CD4-positive, alpha-beta memory T cell (primary cell): ENCODE results near the gene FLCN. TPM values are rescaled to one million over a fixed set of nuclear protein-coding genes. Genes with fewer than 3 reads are reported as not detected.

ENCODE experiments used
- CTCF ChIA-PET: fragments of 350-600 bp; sonication (Branson Sonifier 250); formaldehyde crosslinking; loops from one replicate; lab custom pipeline; 2021; ENCODE audit warnings: inconsistent platforms; ENCODE audit not compliant: partially characterized antibody; lab: Charles Lee
- POLR2A ChIA-PET: fragments of 350-600 bp; sonication (Branson Sonifier 250); formaldehyde crosslinking; loops from one replicate; lab custom pipeline; 2021; ENCODE audit not compliant: partially characterized antibody; lab: Charles Lee
- DNase-seq, 5 donors: peaks; one replicate each; pipeline versions ENCODE4 v3.0.0 to v3.0.0-alpha.2; 2020 to 2022; ENCODE audit warnings: mixed read lengths in 1 of 5
- H3K27ac ChIP-seq: one replicate; pipeline ENCODE4 v1.7.0; 2013; ENCODE audit warnings: low read depth, low read length
- H3K27me3 ChIP-seq: 2 replicates; pipeline ENCODE4 v1.7.0; 2013; ENCODE audit warnings: mild to moderate bottlenecking, low read length, moderate library complexity; ENCODE audit not compliant: insufficient read depth
- H3K36me3 ChIP-seq: 2 replicates; pipeline ENCODE4 v1.7.0; 2013; ENCODE audit warnings: mild to moderate bottlenecking, low read length, moderate library complexity; ENCODE audit not compliant: insufficient read depth
- H3K4me1 ChIP-seq: 2 replicates; pipeline ENCODE4 v1.7.0; 2013; ENCODE audit warnings: mild to moderate bottlenecking, low read length, moderate library complexity; ENCODE audit not compliant: insufficient read depth
- H3K4me3 ChIP-seq, 2 donors: one replicate each; pipeline ENCODE4 v1.7.0; 2013; ENCODE audit warnings: low read length in 2 of 2, mild to moderate bottlenecking in 1 of 2
- H3K9me3 ChIP-seq, 2 donors: one replicate each; pipeline ENCODE4 v1.7.0; 2013; ENCODE audit warnings: low read length in 2 of 2, control low read depth in 1 of 2; ENCODE audit not compliant: control insufficient read depth in 1 of 2
- H3K27ac Mint-ChIP-seq, 7 donors: one replicate each; pipeline ENCODE4 v1.8.0; 2020 to 2021; ENCODE audit warnings: mixed read lengths in 7 of 7, mild to moderate bottlenecking in 6 of 7, inconsistent platforms in 3 of 7, moderate library complexity in 3 of 7
- H3K27me3 Mint-ChIP-seq, 2 donors: one replicate each; pipeline ENCODE4 v1.8.0; 2020 to 2021; ENCODE audit warnings: mixed read lengths in 2 of 2
- H3K36me3 Mint-ChIP-seq, 2 donors: one replicate each; pipeline ENCODE4 v1.8.0; 2020 to 2021; ENCODE audit warnings: mixed read lengths in 2 of 2, inconsistent platforms in 1 of 2, mild to moderate bottlenecking in 1 of 2
- H3K4me1 Mint-ChIP-seq, 4 donors: one replicate each; pipeline ENCODE4 v1.8.0; 2020 to 2021; ENCODE audit warnings: mixed read lengths in 4 of 4, mild to moderate bottlenecking in 1 of 4
- H3K4me3 Mint-ChIP-seq, 8 donors: one replicate each; pipeline ENCODE4 v1.8.0; 2020 to 2021; ENCODE audit warnings: mixed read lengths in 8 of 8, mild to moderate bottlenecking in 7 of 8, moderate library complexity in 6 of 8, inconsistent platforms in 3 of 8
- H3K9me3 Mint-ChIP-seq, 8 donors: one replicate each; pipeline ENCODE4 v1.8.0; 2020 to 2021; ENCODE audit warnings: mixed read lengths in 8 of 8, mild to moderate bottlenecking in 5 of 8, inconsistent platforms in 3 of 8, moderate library complexity in 1 of 8
- intact Hi-C: fragments of 100-400 bp; cut with micrococcal nuclease; formaldehyde crosslinking; loops from one replicate; pipeline ENCODE4 v1.15.1; 2023
- polyA plus RNA-seq, 2 donors: library from polyadenylated mRNA; unstranded; fragments of 300-500 nt; fragmentation: Illumina TruSeq; gene quantifications; one replicate each; pipeline ENCODE4 v1.2.3, GENCODE V29; 2021
- total RNA-seq, 2 experiments: library from RNA; stranded (reverse); gene quantifications; one replicate each; pipeline ENCODE4 v1.2.3, GENCODE V29; 2021

Gene FLCN
- total and polyA plus RNA-seq, 4 experiments from 2014 or later: 2.4 to 95.0 (median 49.8) TPM

- H3K9me3 ChIP-seq: no peaks in the 10 kb centered on the region
- ChIA-PET POLR2A (interaction anchor here (0.9 to 11.4 kb wide), 15 partner anchors 8 to 165 kb away, joined by 3 to 131 read pairs (median 7); partner anchors contain the start of genes COPS3, FLCN and PLD6), CTCF (interaction anchor here (0.7 to 2.7 kb wide), 7 partner anchors 10 to 92 kb away, joined by 3 to 9 read pairs (median 3); no protein-coding TSS in a partner anchor)
- H3K9me3 Mint-ChIP-seq: peaks cover 0 to 4% (median 0%) of the 10 kb centered on the region in 8 donors
- H3K27ac Mint-ChIP-seq: peak overlapping the region; percentile 96 to 98 (median 97)
- peak overlapping the region; percentile 81 to 94 (median 85) for H3K4me3 Mint-ChIP-seq
- H3K36me3 ChIP-seq: peaks cover 7% of the 10 kb centered on the region
- H3K4me1 Mint-ChIP-seq: peaks cover 63 to 96% (median 85%) of the 10 kb centered on the region in 4 donors
- peaks cover 100% of the 10 kb centered on the region for H3K4me1 ChIP-seq
- H3K4me3 ChIP-seq: peak overlapping the region; percentile 29 to 32
- peaks cover 40 to 59% of the 10 kb centered on the region in 2 donors for H3K36me3 Mint-ChIP-seq
- peak; percentile 63 to 78 (median 71) for DNase-seq
- H3K27me3 Mint-ChIP-seq: no peaks in the 10 kb centered on the region
- H3K27me3 ChIP-seq: no peaks in the 10 kb centered on the region
- H3K27ac ChIP-seq: peak overlapping the region; percentile 71
- intact Hi-C loops: loop anchor here (1.0 to 5.0 kb wide), 4 partner anchors 24 to 100 kb away; partner anchors contain the start of genes COPS3 and PLD6
Observed at GRCh38 chr17:17181666-17182597, 55.0 kb downstream of the FLCN start.

DNA sequence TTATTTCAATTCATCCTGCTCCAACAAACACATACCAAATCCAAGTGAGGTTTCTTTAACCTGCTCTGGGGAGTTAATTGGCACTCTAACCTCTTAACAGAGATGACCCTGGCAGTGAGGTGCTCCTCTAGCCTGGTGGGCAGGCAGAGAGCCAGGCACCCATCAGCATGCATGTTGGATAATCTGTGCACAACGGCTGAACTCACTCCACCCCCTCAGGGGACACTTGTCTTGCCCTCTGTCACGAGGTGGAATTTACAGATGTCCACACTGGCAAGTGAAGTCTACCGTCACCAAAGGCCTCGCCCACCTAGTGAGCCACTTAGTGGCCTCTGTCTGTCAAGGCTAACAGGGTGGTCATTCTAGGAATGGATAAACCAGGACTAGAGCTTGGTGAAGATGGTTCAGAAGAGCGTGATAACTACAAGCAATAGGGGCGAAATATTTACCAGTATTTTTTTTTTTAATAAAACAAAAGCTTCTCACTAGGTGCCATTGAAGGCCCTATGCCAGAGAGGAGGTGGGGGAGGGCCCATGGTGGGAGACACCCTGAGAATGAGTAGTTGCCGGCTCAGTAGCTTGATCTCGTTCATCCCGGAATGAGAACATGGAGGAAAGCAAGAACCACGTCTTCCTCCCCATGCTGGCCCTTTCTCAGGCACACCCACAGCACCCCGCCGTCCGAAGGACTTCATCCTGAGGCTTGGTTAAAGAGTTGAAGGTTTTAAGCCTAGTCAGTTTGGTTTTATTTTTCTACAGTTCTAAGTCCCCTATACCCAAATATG lies 56.0 kb downstream of the FLCN start:
- ChIA-PET POLR2A (interaction anchor here (0.9 to 11.4 kb wide), 19 partner anchors 9 to 164 kb away, joined by 3 to 131 read pairs (median 6); partner anchors contain the start of genes COPS3, FLCN and PLD6), CTCF (interaction anchor here (1.0 to 2.7 kb wide), 4 partner anchors 24 to 39 kb away, joined by 3 to 9 read pairs (median 4); no protein-coding TSS in a partner anchor)
- intact Hi-C loops: loop anchor here (5.0 kb wide), 1 partner anchor 101 kb away; the partner anchor contains the start of gene COPS3
- peak overlapping the region; percentile 84 to 95 (median 88) for H3K4me3 Mint-ChIP-seq
- Histone ChIP-seq H3K27ac (peak overlapping the region; percentile 71), H3K9me3 (no peaks in the 10 kb centered on the region), H3K4me3 (no peak overlapping the region), H3K4me1 (peaks cover 100% of the 10 kb centered on the region), H3K36me3 (peaks cover 7% of the 10 kb centered on the region), H3K27me3 (no peaks in the 10 kb centered on the region)
- peak overlapping the region; percentile 96 to 98 (median 97) for H3K27ac Mint-ChIP-seq
- peaks cover 65 to 96% (median 85%) of the 10 kb centered on the region in 4 donors for H3K4me1 Mint-ChIP-seq
- DNase-seq: no peak
- H3K9me3 Mint-ChIP-seq: peaks cover 0 to 4% (median 0%) of the 10 kb centered on the region in 8 donors
- no peaks in the 10 kb centered on the region for H3K27me3 Mint-ChIP-seq
- peaks cover 46 to 61% of the 10 kb centered on the region in 2 donors for H3K36me3 Mint-ChIP-seq

GRCh38 chr17:17180141-17180603 lies 56.8 kb downstream of the FLCN start:
- CTCF ChIA-PET: interaction anchor here (1.5 to 2.7 kb wide), 2 partner anchors 21 to 38 kb away, joined by 3 to 9 read pairs; no protein-coding TSS in a partner anchor
- peak overlapping the region; percentile 4 to 42 for H3K4me3 ChIP-seq
- H3K4me1 ChIP-seq: peaks cover 100% of the 10 kb centered on the region
- POLR2A ChIA-PET: interaction anchor here (0.7 to 11.4 kb wide), 14 partner anchors 9 to 139 kb away, joined by 3 to 131 read pairs (median 6); partner anchors contain the start of genes FLCN and PLD6
- DNase-seq: no peak
- peaks cover 61 to 96% (median 85%) of the 10 kb centered on the region in 4 donors for H3K4me1 Mint-ChIP-seq
- intact Hi-C loops: loop anchor here (5.0 kb wide), 1 partner anchor 102 kb away; the partner anchor contains the start of gene COPS3
- peak overlapping the region; percentile 84 to 95 (median 86) for H3K4me3 Mint-ChIP-seq
- H3K36me3 ChIP-seq: peaks cover 13% of the 10 kb centered on the region
- no peaks in the 10 kb centered on the region for H3K9me3 ChIP-seq
- no peaks in the 10 kb centered on the region for H3K27me3 ChIP-seq
- peak overlapping the region; percentile 71 for H3K27ac ChIP-seq
- peaks cover 0 to 4% (median 0%) of the 10 kb centered on the region in 8 donors for H3K9me3 Mint-ChIP-seq
- no peaks in the 10 kb centered on the region for H3K27me3 Mint-ChIP-seq
- H3K36me3 Mint-ChIP-seq: peaks cover 42 to 58% of the 10 kb centered on the region in 2 donors
- peak overlapping the region; percentile 96 to 98 (median 97) for H3K27ac Mint-ChIP-seq

DNA sequence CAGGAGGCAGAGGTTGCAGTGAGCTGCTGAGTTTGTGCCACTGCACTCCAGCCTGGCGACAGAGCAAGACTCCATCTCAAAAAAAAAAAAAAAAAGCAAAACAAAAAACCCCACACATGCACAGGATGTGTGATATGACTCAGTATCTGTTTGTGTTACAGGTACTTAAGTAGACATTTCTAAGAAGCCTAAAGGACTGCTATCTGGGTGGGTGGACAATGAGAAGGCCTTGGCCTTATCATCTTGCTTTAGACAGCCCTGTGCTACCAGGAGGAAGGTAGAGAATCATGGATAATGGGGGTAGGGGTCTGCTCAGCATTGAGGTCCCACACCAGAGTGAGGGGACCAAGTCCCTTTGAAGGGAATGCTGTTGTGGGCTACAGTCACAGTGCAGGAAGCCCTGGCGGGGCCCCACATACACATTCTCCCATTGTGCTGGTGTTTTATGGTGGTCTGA lies 57.6 kb downstream of the FLCN start:
- Mint-ChIP-seq H3K4me1 (peaks cover 57 to 96% (median 81%) of the 10 kb centered on the region in 4 donors), H3K36me3 (peaks cover 38 to 61% of the 10 kb centered on the region in 2 donors), H3K27me3 (no peaks in the 10 kb centered on the region), H3K27ac (peak overlapping the region; percentile 96 to 98 (median 97)), H3K9me3 (peaks cover 0 to 4% (median 0%) of the 10 kb centered on the region in 8 donors), H3K4me3 (peak overlapping the region; percentile 84 to 95 (median 86))
- POLR2A ChIA-PET: interaction anchor here (0.7 to 11.4 kb wide), 16 partner anchors 9 to 101 kb away, joined by 3 to 131 read pairs (median 5); partner anchors contain the start of genes FLCN and PLD6
- CTCF ChIA-PET: interaction anchor here (1.5 to 2.7 kb wide), 2 partner anchors 22 to 38 kb away, joined by 3 to 9 read pairs; no protein-coding TSS in a partner anchor
- peak in 4 of 5 donors; percentile 51 to 62 (median 54) for DNase-seq
- no peaks in the 10 kb centered on the region for H3K9me3 ChIP-seq
- H3K36me3 ChIP-seq: peaks cover 13% of the 10 kb centered on the region
- H3K27me3 ChIP-seq: no peaks in the 10 kb centered on the region
- H3K27ac ChIP-seq: peak overlapping the region; percentile 71
- H3K4me1 ChIP-seq: peaks cover 99% of the 10 kb centered on the region
- H3K4me3 ChIP-seq: peak overlapping the region; percentile 4 to 42
- intact Hi-C loops: no loop called here

- H3K27ac ChIP-seq: peak overlapping the region; percentile 71
Observed at GRCh38 chr17:17177176-17177575, 59.8 kb downstream of the FLCN start.

More at GRCh38 chr17:17177176-17177575, 59.8 kb downstream of the FLCN start:
- peaks cover 41 to 70% of the 10 kb centered on the region in 2 donors for H3K36me3 Mint-ChIP-seq
- peaks cover 0 to 2% (median 0%) of the 10 kb centered on the region in 8 donors for H3K9me3 Mint-ChIP-seq
- peaks cover 59 to 95% (median 77%) of the 10 kb centered on the region in 4 donors for H3K4me1 Mint-ChIP-seq
- intact Hi-C loops: loop anchor here (2.0 kb wide), 1 partner anchor 28 kb away; no protein-coding TSS in a partner anchor
- peak overlapping the region; percentile 78 to 91 (median 85) for H3K4me3 Mint-ChIP-seq
- POLR2A ChIA-PET: interaction anchor here (1.2 to 11.4 kb wide), 8 partner anchors 12 to 135 kb away, joined by 3 to 131 read pairs (median 6); partner anchors contain the start of genes FLCN, MPRIP and PLD6
- peak overlapping the region; percentile 95 to 98 (median 96) for H3K27ac Mint-ChIP-seq
- H3K4me1 ChIP-seq: peaks cover 99% of the 10 kb centered on the region
- DNase-seq: peak in 3 of 5 donors; percentile 43 to 63 (median 47)
- no peaks in the 10 kb centered on the region for H3K9me3 ChIP-seq
- H3K27me3 ChIP-seq: no peaks in the 10 kb centered on the region
- CTCF ChIA-PET: interaction anchor here (1.7 kb wide), 1 partner anchor 12 kb away, joined by 5 read pairs; no protein-coding TSS in a partner anchor
- H3K27me3 Mint-ChIP-seq: no peaks in the 10 kb centered on the region
- peak overlapping the region in 1 of 2 donors; percentile 12 for H3K4me3 ChIP-seq
- H3K36me3 ChIP-seq: peaks cover 28% of the 10 kb centered on the region
